ENCODE measurements around the gene FOXJ3. TPM values are rescaled to one million over a fixed set of nuclear protein-coding genes. Genes with fewer than 3 reads are reported as not detected.

The FOXJ3 gene
- total RNA-seq, 2 donors from 2014 or later: 30.6 to 62.0 TPM

DNA sequence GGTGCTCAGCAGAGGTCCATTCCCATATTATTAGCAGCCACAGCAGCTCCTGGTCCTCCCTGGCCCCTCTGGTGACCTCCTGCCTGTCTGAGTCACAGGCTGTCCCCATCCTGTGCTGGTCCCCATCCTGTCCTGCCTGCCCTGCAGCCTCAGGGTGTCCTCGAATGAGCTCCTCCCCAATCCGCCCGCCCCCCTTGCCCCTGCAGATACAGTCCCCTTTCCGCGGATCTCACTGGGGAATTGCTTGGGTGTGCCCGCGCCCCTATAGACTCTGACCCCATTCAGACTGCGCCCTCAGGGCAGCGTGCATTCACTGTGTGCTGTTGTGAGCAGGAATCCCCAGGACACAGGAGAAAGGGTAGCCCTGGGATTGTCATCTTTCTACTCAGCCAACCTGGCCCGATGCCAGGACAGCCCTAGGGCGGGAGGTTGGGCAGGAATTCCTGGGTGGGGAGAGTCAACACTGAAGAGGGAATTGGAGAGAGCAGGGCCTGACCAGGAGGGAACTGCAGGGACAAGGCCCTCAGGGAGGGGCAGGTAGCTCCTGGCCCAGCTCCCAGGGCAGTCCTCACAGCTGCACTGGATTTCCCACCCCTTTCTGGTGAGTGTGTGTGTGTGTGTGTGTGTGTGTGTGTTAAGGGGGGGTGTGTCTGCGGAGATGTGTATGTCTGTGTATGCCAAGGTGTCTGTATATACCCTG, 169.4 kb downstream of the FOXJ3 start:
- Histone ChIP-seq H3K36me3 (no peaks in the 10 kb centered on the region), H3K27me3 (replicated peaks; ENCODE audit: insufficient read depth) (no peaks in the 10 kb centered on the region), H3K4me3 (no peak overlapping the region), H3K27ac (no peak overlapping the region), H3K4me1 (ENCODE audit: control insufficient read depth in 1 of 2, low read depth in 2 of 2) (peaks cover 0 to 4% of the 10 kb centered on the region in 2 donors), H3K9me3 (peaks cover 6% of the 10 kb centered on the region)
- TF ChIP-seq, protein P1, sequence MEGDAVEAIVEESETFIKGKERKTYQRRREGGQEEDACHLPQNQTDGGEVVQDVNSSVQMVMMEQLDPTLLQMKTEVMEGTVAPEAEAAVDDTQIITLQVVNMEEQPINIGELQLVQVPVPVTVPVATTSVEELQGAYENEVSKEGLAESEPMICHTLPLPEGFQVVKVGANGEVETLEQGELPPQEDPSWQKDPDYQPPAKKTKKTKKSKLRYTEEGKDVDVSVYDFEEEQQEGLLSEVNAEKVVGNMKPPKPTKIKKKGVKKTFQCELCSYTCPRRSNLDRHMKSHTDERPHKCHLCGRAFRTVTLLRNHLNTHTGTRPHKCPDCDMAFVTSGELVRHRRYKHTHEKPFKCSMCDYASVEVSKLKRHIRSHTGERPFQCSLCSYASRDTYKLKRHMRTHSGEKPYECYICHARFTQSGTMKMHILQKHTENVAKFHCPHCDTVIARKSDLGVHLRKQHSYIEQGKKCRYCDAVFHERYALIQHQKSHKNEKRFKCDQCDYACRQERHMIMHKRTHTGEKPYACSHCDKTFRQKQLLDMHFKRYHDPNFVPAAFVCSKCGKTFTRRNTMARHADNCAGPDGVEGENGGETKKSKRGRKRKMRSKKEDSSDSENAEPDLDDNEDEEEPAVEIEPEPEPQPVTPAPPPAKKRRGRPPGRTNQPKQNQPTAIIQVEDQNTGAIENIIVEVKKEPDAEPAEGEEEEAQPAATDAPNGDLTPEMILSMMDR (IDR thresholded peaks at IDR 0.05): no peak
- ATAC-seq (ENCODE audit: insufficient number of reproducible peaks, low FRiP score, low read depth) (no peak), DNase-seq (ENCODE audit: low spot score) (no peak)

DNA sequence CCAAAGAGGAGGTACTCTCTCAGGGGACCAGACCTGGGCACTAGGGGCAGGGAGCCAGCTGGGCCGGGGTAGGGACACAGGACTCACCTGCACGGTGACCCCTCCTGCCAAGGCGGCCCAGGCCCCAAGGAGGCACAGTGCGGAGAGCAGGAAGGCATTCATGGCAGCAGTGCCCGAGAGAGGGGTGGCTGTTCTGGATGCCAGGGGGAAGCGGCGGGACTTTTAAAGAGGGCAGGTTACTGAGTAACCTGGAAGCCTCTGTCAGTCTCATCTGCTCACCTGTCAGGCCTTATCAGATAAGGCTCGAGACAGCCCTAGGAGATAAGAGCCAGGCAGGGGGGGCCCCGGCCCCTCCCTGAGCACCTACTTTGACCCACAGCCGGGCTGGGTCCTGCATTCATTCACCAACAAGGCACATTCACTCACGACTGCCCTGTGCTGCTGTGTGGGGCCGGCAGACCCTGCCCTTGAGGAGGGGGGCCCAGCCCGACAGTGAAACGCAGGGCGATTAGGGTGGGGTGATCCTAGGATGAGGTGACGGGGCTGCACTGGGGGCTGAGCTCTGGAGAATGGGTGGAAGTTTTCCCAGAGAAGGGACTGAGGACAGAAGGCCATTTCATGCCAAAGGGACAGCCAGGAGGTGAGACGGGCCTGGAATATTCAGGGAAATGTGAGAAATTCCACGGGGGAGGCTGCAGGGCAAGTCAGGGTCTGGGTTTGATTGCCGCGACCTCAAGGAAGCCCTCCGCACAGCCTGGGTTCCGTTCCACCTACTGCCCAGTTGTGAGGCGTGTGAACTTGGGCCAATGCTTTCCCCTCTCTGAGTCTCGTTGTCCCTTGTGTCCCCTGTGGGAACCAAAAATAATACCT, 170.2 kb downstream of the FOXJ3 start, which contains the start of gene GUCA2A:
Gene GUCA2A (minus strand): TSS at position 195 of the 870 bp plus-strand sequence. CDS start 33 bp downstream, at position 162.
- ATAC-seq (ENCODE audit: insufficient number of reproducible peaks, low FRiP score, low read depth): no peak
- TF ChIP-seq, protein P1 (IDR thresholded peaks at IDR 0.05): no peak
- DNase-seq (ENCODE audit: low spot score): no peak
- Histone ChIP-seq H3K9me3 (peaks cover 6% of the 10 kb centered on the region), H3K36me3 (no peaks in the 10 kb centered on the region), H3K27me3 (replicated peaks; ENCODE audit: insufficient read depth) (no peaks in the 10 kb centered on the region), H3K4me3 (no peak within 1 kb of the TSS), H3K27ac (no peak within 1 kb of the TSS), H3K4me1 (ENCODE audit: control insufficient read depth in 1 of 2, low read depth in 2 of 2) (peaks cover 0 to 4% of the 10 kb centered on the region in 2 donors)

DNA sequence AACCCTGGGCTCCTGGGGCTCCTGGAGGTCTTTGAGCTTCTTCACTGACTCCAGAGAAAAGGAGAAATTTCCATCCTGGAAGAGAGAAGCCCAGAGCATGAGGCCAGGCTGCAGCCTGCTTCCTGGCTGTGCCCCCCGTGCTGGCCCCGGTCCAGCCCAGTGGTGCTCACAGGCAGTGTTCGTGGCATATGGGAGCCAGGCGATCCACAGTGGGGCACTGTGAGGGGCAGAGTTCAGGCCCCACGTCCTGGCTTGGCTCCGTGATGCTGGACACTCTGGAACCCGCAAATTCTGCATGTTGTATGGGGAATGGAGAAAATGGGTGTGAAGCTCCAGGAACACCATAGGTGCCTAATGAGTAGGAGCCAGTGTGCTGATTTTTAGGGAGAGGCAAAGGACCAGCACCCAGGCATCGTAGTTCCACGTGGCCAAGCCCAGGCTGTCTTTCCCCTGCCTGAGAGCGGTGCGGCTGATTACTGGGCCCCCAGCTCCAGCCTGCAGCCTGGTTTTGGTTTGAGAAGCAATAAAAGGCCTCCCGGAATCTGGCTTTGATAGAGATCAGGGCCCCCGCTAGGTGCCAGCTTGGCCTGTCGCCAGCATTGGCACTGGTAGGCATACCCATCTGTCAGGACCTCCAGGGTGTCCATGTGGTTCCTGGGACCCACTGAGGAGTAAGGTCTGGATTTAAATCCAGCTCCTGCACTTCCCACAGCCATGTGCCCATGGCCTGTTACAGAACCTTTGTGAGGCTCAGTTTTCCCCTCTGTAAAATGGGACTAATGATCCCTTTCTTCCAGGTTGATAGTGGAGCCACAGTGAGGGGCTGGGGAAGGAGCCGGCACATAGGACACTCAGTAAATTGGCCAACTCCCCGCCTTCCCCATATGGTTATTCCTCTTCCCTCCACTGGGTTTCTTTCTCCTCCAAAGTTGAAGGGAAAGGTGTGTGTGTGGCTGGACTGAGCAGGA, 171.2 kb downstream of the FOXJ3 start:
- no peaks in the 10 kb centered on the region for H3K36me3 ChIP-seq
- peaks cover 0 to 4% of the 10 kb centered on the region in 2 donors for H3K4me1 ChIP-seq (ENCODE audit: control insufficient read depth in 1 of 2, low read depth in 2 of 2)
- no peak overlapping the region for H3K27ac ChIP-seq
- TF ChIP-seq, protein P1 (IDR thresholded peaks at IDR 0.05): no peak
- no peak for DNase-seq (ENCODE audit: low spot score)
- no peak overlapping the region for H3K4me3 ChIP-seq
- peaks cover 6% of the 10 kb centered on the region for H3K9me3 ChIP-seq
- no peak for ATAC-seq (ENCODE audit: insufficient number of reproducible peaks, low FRiP score, low read depth)
- no peaks in the 10 kb centered on the region for H3K27me3 ChIP-seq (replicated peaks; ENCODE audit: insufficient read depth)

DNA sequence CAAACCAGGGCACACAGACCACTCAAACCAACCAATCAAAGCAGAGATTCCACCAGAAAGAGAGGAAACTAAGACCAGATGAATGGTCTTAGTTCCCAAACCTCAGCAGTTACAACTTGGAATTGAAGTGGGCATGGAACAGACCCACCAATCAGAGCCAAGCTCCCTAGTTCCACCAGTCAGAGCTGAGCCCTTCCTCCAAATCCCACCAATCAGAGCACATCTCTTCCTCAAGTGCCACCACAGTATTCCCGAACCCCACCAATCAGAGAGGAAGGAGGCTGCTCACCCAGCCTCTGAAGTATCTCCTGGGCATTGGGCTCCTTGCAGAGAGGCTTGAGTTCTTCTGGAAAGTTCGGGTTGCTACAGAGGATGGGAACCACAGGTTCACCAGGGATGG, 171.9 kb downstream of the FOXJ3 start:
- Histone ChIP-seq H3K4me1 (ENCODE audit: control insufficient read depth in 1 of 2, low read depth in 2 of 2) (peaks cover 0 to 4% of the 10 kb centered on the region in 2 donors), H3K36me3 (no peaks in the 10 kb centered on the region), H3K4me3 (no peak overlapping the region), H3K27me3 (replicated peaks; ENCODE audit: insufficient read depth) (no peaks in the 10 kb centered on the region), H3K27ac (no peak overlapping the region), H3K9me3 (peaks cover 6% of the 10 kb centered on the region)
- TF ChIP-seq, protein P1 (IDR thresholded peaks at IDR 0.05): no peak
- DNase-seq (ENCODE audit: low spot score) (no peak), ATAC-seq (ENCODE audit: insufficient number of reproducible peaks, low FRiP score, low read depth) (no peak)

Data from thoracic aorta (tissue), 2 donors.